Measurements from ENCODE around the gene NAT16. TPM values are rescaled to one million over a fixed set of nuclear protein-coding genes. Genes with fewer than 3 reads are reported as not detected.

NAT16 gene
- total and polyA plus RNA-seq, 2 of the 13 experiments (the other 11 are each of a cell fraction or from before 2014, with no cell fraction given): 0.04 TPM; not detected in 1

DNA sequence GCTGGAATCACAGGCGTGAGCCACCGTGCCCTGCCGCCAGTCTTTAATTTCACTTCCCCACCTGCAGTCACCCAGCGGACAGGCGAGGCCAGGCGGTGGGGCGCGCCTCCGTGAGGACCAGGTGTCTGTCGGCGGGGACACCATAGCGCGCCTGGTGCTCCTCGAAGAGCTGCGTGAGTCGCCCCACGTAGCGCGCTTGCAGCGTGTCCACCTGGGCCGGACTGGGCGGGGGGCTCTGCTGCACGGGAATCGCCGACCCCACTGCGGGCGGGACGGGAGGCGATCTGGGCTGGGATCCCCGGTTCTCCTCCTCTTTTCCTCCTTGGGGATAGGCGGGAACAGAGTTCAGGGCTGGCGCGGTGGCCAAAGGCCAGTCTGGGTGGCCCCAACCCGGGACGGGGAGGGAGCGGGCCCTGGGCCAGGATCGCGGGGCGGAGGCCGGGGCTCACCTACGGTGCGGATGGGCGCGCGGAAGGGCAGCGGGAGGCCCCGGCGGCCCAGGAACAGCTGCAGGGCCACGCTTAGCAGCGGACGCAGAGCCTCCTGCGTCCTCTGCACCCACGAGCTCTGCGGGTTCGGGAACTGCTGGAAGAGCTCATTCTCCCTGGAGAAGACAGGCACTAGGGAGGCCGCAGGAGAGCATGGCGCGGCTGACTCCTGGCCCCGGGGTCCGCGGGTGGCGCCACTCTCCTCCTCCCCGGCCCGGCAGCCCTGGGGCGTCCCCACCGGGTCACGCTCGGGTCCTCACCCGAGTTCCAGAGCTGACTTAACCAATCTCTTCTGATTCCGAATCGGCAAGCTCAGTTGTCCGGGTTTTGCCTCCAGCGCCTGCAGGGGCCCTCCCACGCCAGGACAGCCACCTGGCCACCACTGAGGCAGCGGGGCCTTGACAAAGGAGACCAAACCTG lies 21.9 kb upstream of the NAT16 start (continued):
- no peak for TF ChIP-seq SMAD3 (CRISPR knock-in tag; IDR thresholded peaks at IDR 0.05)
- TF ChIP-seq, protein P1, sequence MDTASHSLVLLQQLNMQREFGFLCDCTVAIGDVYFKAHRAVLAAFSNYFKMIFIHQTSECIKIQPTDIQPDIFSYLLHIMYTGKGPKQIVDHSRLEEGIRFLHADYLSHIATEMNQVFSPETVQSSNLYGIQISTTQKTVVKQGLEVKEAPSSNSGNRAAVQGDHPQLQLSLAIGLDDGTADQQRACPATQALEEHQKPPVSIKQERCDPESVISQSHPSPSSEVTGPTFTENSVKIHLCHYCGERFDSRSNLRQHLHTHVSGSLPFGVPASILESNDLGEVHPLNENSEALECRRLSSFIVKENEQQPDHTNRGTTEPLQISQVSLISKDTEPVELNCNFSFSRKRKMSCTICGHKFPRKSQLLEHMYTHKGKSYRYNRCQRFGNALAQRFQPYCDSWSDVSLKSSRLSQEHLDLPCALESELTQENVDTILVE (CRISPR knock-in tag; IDR thresholded peaks at IDR 0.05): no peak
- TF ChIP-seq, protein P2, sequence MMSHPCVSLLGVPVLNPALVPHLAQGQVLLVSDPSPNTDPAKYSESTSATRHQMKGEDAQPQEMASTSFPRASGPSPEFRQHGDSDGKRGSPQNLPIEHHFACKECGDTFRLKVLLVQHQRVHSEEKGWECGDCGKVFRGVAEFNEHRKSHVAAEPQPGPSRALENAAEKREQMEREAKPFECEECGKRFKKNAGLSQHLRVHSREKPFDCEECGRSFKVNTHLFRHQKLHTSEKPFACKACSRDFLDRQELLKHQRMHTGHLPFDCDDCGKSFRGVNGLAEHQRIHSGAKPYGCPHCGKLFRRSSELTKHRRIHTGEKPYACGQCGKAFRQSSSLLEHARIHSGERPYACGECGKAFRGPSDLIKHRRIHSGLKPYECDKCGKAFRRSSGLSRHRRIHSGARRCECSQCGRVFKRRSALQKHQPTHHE (CRISPR knock-in tag; IDR thresholded peaks at IDR 0.05; ENCODE audit: borderline replicate concordance): peak; percentile 89
- TF ChIP-seq PHF20 (CRISPR knock-in tag; IDR thresholded peaks at IDR 0.05): no peak; the same call in 1 of the 2 replicates
- TF ChIP-seq CHCHD3 (CRISPR knock-in tag; IDR thresholded peaks at IDR 0.05): peak; percentile 77; the same call in 1 of the 2 replicates
- TF ChIP-seq PHF8 (CRISPR knock-in tag; IDR thresholded peaks at IDR 0.05): peak; percentile 81
- peak; percentile 54; the same call in 1 of the 2 replicates for TF ChIP-seq ZBTB10 (CRISPR knock-in tag; IDR thresholded peaks at IDR 0.05; ENCODE audit: borderline replicate concordance)
- TF ChIP-seq, protein P3, sequence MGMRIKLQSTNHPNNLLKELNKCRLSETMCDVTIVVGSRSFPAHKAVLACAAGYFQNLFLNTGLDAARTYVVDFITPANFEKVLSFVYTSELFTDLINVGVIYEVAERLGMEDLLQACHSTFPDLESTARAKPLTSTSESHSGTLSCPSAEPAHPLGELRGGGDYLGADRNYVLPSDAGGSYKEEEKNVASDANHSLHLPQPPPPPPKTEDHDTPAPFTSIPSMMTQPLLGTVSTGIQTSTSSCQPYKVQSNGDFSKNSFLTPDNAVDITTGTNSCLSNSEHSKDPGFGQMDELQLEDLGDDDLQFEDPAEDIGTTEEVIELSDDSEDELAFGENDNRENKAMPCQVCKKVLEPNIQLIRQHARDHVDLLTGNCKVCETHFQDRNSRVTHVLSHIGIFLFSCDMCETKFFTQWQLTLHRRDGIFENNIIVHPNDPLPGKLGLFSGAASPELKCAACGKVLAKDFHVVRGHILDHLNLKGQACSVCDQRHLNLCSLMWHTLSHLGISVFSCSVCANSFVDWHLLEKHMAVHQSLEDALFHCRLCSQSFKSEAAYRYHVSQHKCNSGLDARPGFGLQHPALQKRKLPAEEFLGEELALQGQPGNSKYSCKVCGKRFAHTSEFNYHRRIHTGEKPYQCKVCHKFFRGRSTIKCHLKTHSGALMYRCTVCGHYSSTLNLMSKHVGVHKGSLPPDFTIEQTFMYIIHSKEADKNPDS (CRISPR knock-in tag; IDR thresholded peaks at IDR 0.05): no peak
- TF ChIP-seq ZNF709 (CRISPR knock-in tag; IDR thresholded peaks at IDR 0.05): peak; percentile 84; the same call in 1 of the 2 replicates
- TF ChIP-seq UBTF (CRISPR knock-in tag; IDR thresholded peaks at IDR 0.05): peak; percentile 99
- peak; percentile 51; the same call in 1 of the 2 replicates for TF ChIP-seq ZMYM4 (CRISPR knock-in tag; IDR thresholded peaks at IDR 0.05)
- TF ChIP-seq PPARG (CRISPR knock-in tag; conservative IDR thresholded peaks at IDR 0.05): no peak
